PC-3 (cell line): ENCODE measurements around the gene FHAD1. TPM values are rescaled to one million over a fixed set of nuclear protein-coding genes. Genes with fewer than 3 reads are reported as not detected.

ENCODE experiments used
- ATAC-seq: fragments of 200-7000 bp; cut with Tn5 transposase; 2 replicates; pipeline ENCODE4 v1.9.1; 2020; ENCODE audit warnings: mild to moderate bottlenecking, moderate library complexity
- BruUV-seq: library from RNA; stranded (reverse); fragments of 400-500 nt; replicated peaks from 2 replicates; lab custom pipeline; 2021; lab: Mats Ljungman, UMichigan
- CTCF ChIA-PET: fragments of 300-600 bp; sonication (Branson Sonifier 250); formaldehyde crosslinking; loops from one replicate; lab custom pipeline; 2022; ENCODE audit warnings: antibody characterized with exemption; lab: Charles Lee
- POLR2A ChIA-PET: fragments of 300-600 bp; sonication (Branson Sonifier 250); formaldehyde crosslinking; loops from one replicate; lab custom pipeline; 2022; ENCODE audit warnings: antibody characterized with exemption; ENCODE audit not compliant: unreplicated experiment; lab: Charles Lee
- DNase-seq: peaks from one replicate; pipeline ENCODE4 v3.0.0-alpha.2; 2015
- H2AFZ ChIP-seq: fragments of 300-600 bp; sonication (generic); 2 replicates; pipeline ENCODE4 v1.6.0; 2016; ENCODE audit warnings: antibody characterized with exemption, low read length
- H3F3A ChIP-seq: fragments of 300-600 bp; sonication (generic); one replicate; pipeline ENCODE4 v1.6.0; 2017; ENCODE audit warnings: antibody characterized with exemption, low read length, control low read depth, mild to moderate bottlenecking; ENCODE audit not compliant: unreplicated experiment
- H3K27ac ChIP-seq: fragments of 300-600 bp; sonication (generic); 2 replicates; pipeline ENCODE4 v1.5.1; 2016; ENCODE audit warnings: mild to moderate bottlenecking, low read length
- H3K27me3 ChIP-seq: fragments of 300-600 bp; sonication (generic); 2 replicates; pipeline ENCODE4 v1.6.1; 2016; ENCODE audit warnings: low read length, mixed read lengths
- H3K36me3 ChIP-seq: fragments of 300-600 bp; sonication (generic); 2 replicates; pipeline ENCODE4 v1.6.1; 2016; ENCODE audit warnings: low read depth, mixed run types, low read length, mixed read lengths
- H3K4me1 ChIP-seq: fragments of 300-600 bp; sonication (generic); 2 replicates; pipeline ENCODE4 v1.5.1; 2016; ENCODE audit warnings: low read length; ENCODE audit not compliant: insufficient read depth
- H3K4me2 ChIP-seq: fragments of 300-600 bp; sonication (generic); 2 replicates; pipeline ENCODE4 v1.6.0; 2016; ENCODE audit warnings: low read length
- H3K4me3 ChIP-seq: fragments of 300-600 bp; sonication (generic); 2 replicates; pipeline ENCODE4 v1.5.1; 2016; ENCODE audit warnings: mild to moderate bottlenecking, low read length, mixed read lengths
- H3K79me2 ChIP-seq: fragments of 300-600 bp; sonication (generic); 2 replicates; pipeline ENCODE4 v1.6.1; 2017; ENCODE audit warnings: low read length, mixed read lengths
- H3K9ac ChIP-seq: fragments of 300-600 bp; sonication (generic); 2 replicates; pipeline ENCODE4 v1.6.0; 2016; ENCODE audit warnings: mild to moderate bottlenecking, low read length
- H3K9me2 ChIP-seq: fragments of 300-600 bp; sonication (generic); replicated peaks from 2 replicates; pipeline ENCODE4 v1.6.1; 2016; ENCODE audit warnings: mixed run types, low read length, mixed read lengths
- H3K9me3 ChIP-seq: fragments of 300-600 bp; sonication (generic); 2 replicates; pipeline ENCODE4 v1.6.1; 2016; ENCODE audit warnings: low read length, mixed read lengths
- H4K20me1 ChIP-seq: fragments of 300-600 bp; sonication (generic); 2 replicates; pipeline ENCODE4 v1.6.1; 2016; ENCODE audit warnings: low read length, mixed read lengths
- CTCF ChIP-seq: fragments of 300-600 bp; sonication (generic); conservative IDR thresholded peaks from 2 replicates; pipeline ENCODE4 v1.5.1; 2017; ENCODE audit warnings: antibody characterized with exemption, low read depth, mild to moderate bottlenecking, low read length
- EZH2 ChIP-seq: fragments of 300-600 bp; sonication (generic); IDR thresholded peaks from one replicate; pipeline ENCODE4 v1.6.1; 2017; ENCODE audit warnings: antibody characterized with exemption, mild to moderate bottlenecking, low read length; ENCODE audit not compliant: unreplicated experiment
- EZH2phosphoT487 ChIP-seq: fragments of 300-600 bp; sonication (generic); IDR thresholded peaks from 2 replicates; pipeline ENCODE4 v1.6.1; 2018; ENCODE audit warnings: mild to moderate bottlenecking, antibody characterized with exemption, low read length, borderline replicate concordance
- intact Hi-C: fragments of 100-400 bp; cut with micrococcal nuclease; formaldehyde crosslinking; loops from 2 replicates; pipeline ENCODE4 v1.9.0; 2023
- total RNA-seq: library from RNA; depleted of rRNA; stranded (reverse); fragments of >200 nt; gene quantifications from 2 replicates; pipeline ENCODE4 v1.2.3, GENCODE V29; 2014

The FHAD1 gene
- total RNA-seq, 1 experiment from 2014 or later = 0.95 TPM

GRCh38 chr1:15326691-15327588, 79.9 kb downstream of the FHAD1 start:
- BruUV-seq = no TSS peak

GRCh38 chr1:15328351-15329103, 81.5 kb downstream of the FHAD1 start:
- no peaks in the 10 kb centered on the region for H3K79me2 ChIP-seq
- TF ChIP-seq EZH2phosphoT487 (no peak), EZH2 (no peak), CTCF (no peak)
- BruUV-seq = no TSS peak
- ATAC-seq (no peak), DNase-seq (no peak)
- H3K36me3 ChIP-seq = no peaks in the 10 kb centered on the region
- intact Hi-C loops = no loop called here
- H4K20me1 ChIP-seq = no peaks in the 10 kb centered on the region
- no peak overlapping the region for H2AFZ ChIP-seq
- H3K27ac ChIP-seq = no peak overlapping the region
- no peaks in the 10 kb centered on the region for H3K27me3 ChIP-seq
- peaks cover 4% of the 10 kb centered on the region; the same call in 1 of the 2 replicates for H3K4me1 ChIP-seq
- H3K4me2 ChIP-seq = no peak overlapping the region
- H3K9ac ChIP-seq = no peak overlapping the region
- H3K9me2 ChIP-seq = no peaks in the 10 kb centered on the region
- CTCF ChIA-PET = interaction anchor here (0.5 kb wide), 1 partner anchor 996 kb away, joined by 5 read pairs; no protein-coding TSS in a partner anchor
- POLR2A ChIA-PET = no interaction called here
- H3K9me3 ChIP-seq = no peaks in the 10 kb centered on the region
- H3F3A ChIP-seq = no peaks in the 10 kb centered on the region
- no peak overlapping the region for H3K4me3 ChIP-seq

More at GRCh38 chr1:15326691-15327588, 79.9 kb downstream of the FHAD1 start:
- H3K27ac ChIP-seq = no peak overlapping the region
- ChIA-PET CTCF (no interaction called here), POLR2A (no interaction called here)
- H4K20me1 ChIP-seq = no peaks in the 10 kb centered on the region
- no peaks in the 10 kb centered on the region for H3K79me2 ChIP-seq
- H3K9me2 ChIP-seq = no peaks in the 10 kb centered on the region
- no peak overlapping the region for H3K4me2 ChIP-seq
- no peaks in the 10 kb centered on the region for H3K27me3 ChIP-seq
- H3K4me3 ChIP-seq = no peak overlapping the region
- H3K9me3 ChIP-seq = no peaks in the 10 kb centered on the region
- no peaks in the 10 kb centered on the region for H3K36me3 ChIP-seq
- no peak overlapping the region for H3K9ac ChIP-seq
- ATAC-seq (no peak), DNase-seq (no peak)
- H3F3A ChIP-seq = no peaks in the 10 kb centered on the region
- intact Hi-C loops = no loop called here
- H3K4me1 ChIP-seq = peaks cover 13% of the 10 kb centered on the region
- H2AFZ ChIP-seq = no peak overlapping the region
- TF ChIP-seq EZH2phosphoT487 (no peak), CTCF (no peak), EZH2 (no peak)
